Keratinocyte (primary cell): ENCODE results near the gene ZNF234. TPM values are rescaled to one million over a fixed set of nuclear protein-coding genes. Genes with fewer than 3 reads are reported as not detected.

Source experiments
- DNase-seq: peaks from one replicate; pipeline ENCODE4 v3.0.0-alpha.2; 2011; ENCODE audit warnings: low read depth, missing footprints, low spot score
- FAIRE-seq: peaks from 2 replicates; lab custom pipeline; 2011; peaks lifted over from hg19 to GRCh38; lab: Jason Lieb, UNC
- H2AFZ ChIP-seq: 2 replicates; pipeline ENCODE4 v1.6.0; 2012; ENCODE audit warnings: low read length, control low read depth, inconsistent platforms; ENCODE audit not compliant: control insufficient read depth
- H3K27ac ChIP-seq: 2 replicates; pipeline ENCODE4 v1.5.1; 2011; ENCODE audit warnings: low read length; ENCODE audit not compliant: control insufficient read depth, insufficient read depth
- H3K27me3 ChIP-seq: 3 replicates; pipeline ENCODE4 v1.6.0; 2011; ENCODE audit warnings: low read length; ENCODE audit not compliant: control insufficient read depth, insufficient read depth; ENCODE audit errors: extremely low read depth
- H3K36me3 ChIP-seq, 2 experiments: 2 replicates in 1 of 2; 3 replicates in 1 of 2; pipeline ENCODE4 v1.5.1; 2011; ENCODE audit warnings: low read length in 2 of 2, mild to moderate bottlenecking in 1 of 2; ENCODE audit not compliant: control insufficient read depth in 2 of 2, insufficient read depth in 2 of 2; ENCODE audit errors: extremely low read depth in 1 of 2
- H3K4me1 ChIP-seq: 3 replicates; pipeline ENCODE4 v1.5.1; 2011; ENCODE audit warnings: low read length; ENCODE audit not compliant: control insufficient read depth, insufficient read depth; ENCODE audit errors: extremely low read depth
- H3K4me2 ChIP-seq: 3 replicates; pipeline ENCODE4 v1.6.0; 2011; ENCODE audit warnings: low read depth, low read length; ENCODE audit not compliant: control insufficient read depth, insufficient read depth; ENCODE audit errors: extremely low read depth
- H3K4me3 ChIP-seq, 3 experiments: fragments of 200-600 bp in 1 of 3; sonication (generic) in 1 of 3; 2 replicates in 2 of 3; 3 replicates in 1 of 3; pipeline ENCODE4 v1.5.1; 2011 to 2016; ENCODE audit warnings: low read length in 3 of 3, mild to moderate bottlenecking in 3 of 3, control low read depth in 2 of 3, inconsistent platforms in 1 of 3, low read depth in 1 of 3, mixed read lengths in 1 of 3, mixed run types in 1 of 3, moderate library complexity in 1 of 3; ENCODE audit not compliant: control insufficient read depth in 2 of 3, insufficient read depth in 2 of 3; ENCODE audit errors: extremely low read depth in 1 of 3
- H3K79me2 ChIP-seq: 2 replicates; pipeline ENCODE4 v1.6.0; 2012; ENCODE audit warnings: low read length; ENCODE audit not compliant: control insufficient read depth, insufficient read depth
- H3K9ac ChIP-seq: 3 replicates; pipeline ENCODE4 v1.6.0; 2011; ENCODE audit warnings: low read length; ENCODE audit not compliant: control insufficient read depth, insufficient read depth; ENCODE audit errors: extremely low read depth
- H3K9me1 ChIP-seq: 3 replicates; pipeline ENCODE4 v1.6.0; 2011; ENCODE audit warnings: low read length; ENCODE audit not compliant: control insufficient read depth, insufficient read depth; ENCODE audit errors: extremely low read depth
- H3K9me3 ChIP-seq: 2 replicates; pipeline ENCODE4 v1.5.1; 2012; ENCODE audit warnings: low read depth, low read length; ENCODE audit not compliant: control insufficient read depth
- H4K20me1 ChIP-seq: 3 replicates; pipeline ENCODE4 v1.6.0; 2011; ENCODE audit warnings: low read length; ENCODE audit not compliant: control insufficient read depth, insufficient read depth; ENCODE audit errors: extremely low read depth
- EZH2 ChIP-seq: IDR thresholded peaks from one replicate; pipeline ENCODE4 v1.6.1; 2012; ENCODE audit warnings: inconsistent platforms, mild to moderate bottlenecking, low read length, moderate library complexity
- dilution Hi-C: fragments of 300-500 bp; cut with MboI; formaldehyde crosslinking; loops from one replicate; pipeline ENCODE4 v1.7.0; 2020; ENCODE audit warnings: low sequenced_read_pairs; ENCODE audit not compliant: extremely low pct_ligation_motif_present
- polyA plus RNA-seq, 5 experiments: library from polyadenylated mRNA; depleted of rRNA in 3 of 5; stranded (reverse) in 3 of 5; stranded (forward) in 1 of 5; unstranded in 1 of 5; fragments of >200 nt; gene quantifications; 1 replicate in 1 of 5; 2 replicates in 3 of 5; 3 replicates in 1 of 5; pipeline versions ENCODE4 v1.2.1 to v1.2.3, GENCODE V29; 2011 to 2012; ENCODE audit warnings: missing spikeins in 2 of 5, low read depth in 1 of 5, low replicate concordance in 1 of 5
- TF ChIP-seq, protein P1 (sequence below), 3 experiments: IDR thresholded peaks in 1 of 3; conservative IDR thresholded peaks in 1 of 3; optimal IDR thresholded peaks in 1 of 3; 2 replicates in 2 of 3; 3 replicates in 1 of 3; pipeline versions ENCODE3 to v1.5.1; 2011; ENCODE audit warnings: low read length in 3 of 3, mild to moderate bottlenecking in 3 of 3, moderate library complexity in 2 of 3, control low read depth in 1 of 3, inconsistent platforms in 1 of 3; ENCODE audit not compliant: insufficient read depth in 2 of 3; ENCODE audit errors: extremely low read depth in 1 of 3

The ZNF234 gene
- polyA plus RNA-seq, 1 donor (not counting 4 experiments of a cell fraction or from before 2014, with no cell fraction given): 4.4 TPM

DNA sequence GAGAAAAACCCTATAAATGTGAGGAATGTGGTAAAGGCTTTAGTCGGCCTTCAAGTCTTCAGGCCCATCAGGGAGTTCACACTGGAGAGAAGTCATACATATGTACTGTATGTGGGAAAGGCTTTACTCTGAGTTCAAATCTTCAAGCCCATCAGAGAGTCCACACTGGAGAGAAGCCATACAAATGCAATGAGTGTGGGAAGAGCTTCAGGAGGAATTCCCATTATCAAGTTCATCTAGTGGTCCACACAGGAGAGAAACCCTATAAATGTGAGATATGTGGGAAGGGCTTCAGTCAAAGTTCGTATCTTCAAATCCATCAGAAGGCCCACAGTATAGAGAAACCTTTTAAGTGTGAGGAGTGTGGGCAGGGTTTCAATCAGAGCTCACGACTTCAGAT, 35.2 kb downstream of the ZNF234 start:
- no peak for DNase-seq
- Histone ChIP-seq H3K79me2 (no peaks in the 10 kb centered on the region), H3K9ac (no peak overlapping the region), H3K4me1 (no peaks in the 10 kb centered on the region), H3K4me3 (no peak overlapping the region), H3K4me2 (no peak overlapping the region), H3K27me3 (no peaks in the 10 kb centered on the region), H3K27ac (no peak overlapping the region), H3K9me3 (peaks cover 10% of the 10 kb centered on the region), H4K20me1 (no peaks in the 10 kb centered on the region), H3K36me3 (peaks cover 17 to 30% of the 10 kb centered on the region in 2 experiments), H2AFZ (no peak overlapping the region), H3K9me1 (no peaks in the 10 kb centered on the region)
- no peak for TF ChIP-seq EZH2
- TF ChIP-seq, protein P1, sequence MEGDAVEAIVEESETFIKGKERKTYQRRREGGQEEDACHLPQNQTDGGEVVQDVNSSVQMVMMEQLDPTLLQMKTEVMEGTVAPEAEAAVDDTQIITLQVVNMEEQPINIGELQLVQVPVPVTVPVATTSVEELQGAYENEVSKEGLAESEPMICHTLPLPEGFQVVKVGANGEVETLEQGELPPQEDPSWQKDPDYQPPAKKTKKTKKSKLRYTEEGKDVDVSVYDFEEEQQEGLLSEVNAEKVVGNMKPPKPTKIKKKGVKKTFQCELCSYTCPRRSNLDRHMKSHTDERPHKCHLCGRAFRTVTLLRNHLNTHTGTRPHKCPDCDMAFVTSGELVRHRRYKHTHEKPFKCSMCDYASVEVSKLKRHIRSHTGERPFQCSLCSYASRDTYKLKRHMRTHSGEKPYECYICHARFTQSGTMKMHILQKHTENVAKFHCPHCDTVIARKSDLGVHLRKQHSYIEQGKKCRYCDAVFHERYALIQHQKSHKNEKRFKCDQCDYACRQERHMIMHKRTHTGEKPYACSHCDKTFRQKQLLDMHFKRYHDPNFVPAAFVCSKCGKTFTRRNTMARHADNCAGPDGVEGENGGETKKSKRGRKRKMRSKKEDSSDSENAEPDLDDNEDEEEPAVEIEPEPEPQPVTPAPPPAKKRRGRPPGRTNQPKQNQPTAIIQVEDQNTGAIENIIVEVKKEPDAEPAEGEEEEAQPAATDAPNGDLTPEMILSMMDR (optimal IDR thresholded peaks at IDR 0.05 in 1 of 3, IDR thresholded peaks at IDR 0.05 in 1 of 3, conservative IDR thresholded peaks at IDR 0.05 in 1 of 3; ENCODE audit: extremely low read depth in 1 of 3, insufficient read depth in 2 of 3, low read length in 3 of 3): no peak
- no peak for FAIRE-seq
- dilution Hi-C loops: no loop called here

DNA sequence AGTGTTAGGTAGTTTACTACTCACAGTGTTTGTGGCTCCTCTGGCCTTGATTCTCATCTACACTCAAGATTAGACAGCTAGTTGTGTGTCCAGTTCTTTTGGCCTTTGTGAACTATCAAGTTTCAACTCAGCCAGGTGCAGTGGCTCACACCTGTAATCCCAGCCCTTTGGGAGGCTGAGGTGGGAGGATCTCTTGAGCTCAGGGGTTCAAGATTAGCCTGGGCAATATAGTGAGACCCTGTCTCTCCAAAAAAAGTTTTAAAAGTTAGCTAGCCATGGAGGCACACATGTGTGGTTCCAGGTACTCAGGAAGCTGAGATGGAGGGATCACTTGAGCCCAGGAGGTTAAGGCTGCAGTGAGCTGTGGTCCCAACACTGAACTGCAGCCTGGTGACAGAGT, 39.6 kb downstream of the ZNF234 start:
- H4K20me1 ChIP-seq: no peaks in the 10 kb centered on the region
- H3K9me3 ChIP-seq: peaks cover 8% of the 10 kb centered on the region
- no peak overlapping the region for H3K9ac ChIP-seq
- DNase-seq (no peak), FAIRE-seq (no peak)
- H3K4me3 ChIP-seq: no peak overlapping the region
- dilution Hi-C loops: no loop called here
- no peak overlapping the region for H2AFZ ChIP-seq
- peaks cover 5 to 7% of the 10 kb centered on the region in 2 experiments for H3K36me3 ChIP-seq
- H3K4me2 ChIP-seq: no peak overlapping the region
- no peak overlapping the region for H3K27ac ChIP-seq
- TF ChIP-seq, protein P1 (optimal IDR thresholded peaks at IDR 0.05 in 1 of 3, IDR thresholded peaks at IDR 0.05 in 1 of 3, conservative IDR thresholded peaks at IDR 0.05 in 1 of 3; ENCODE audit: extremely low read depth in 1 of 3, insufficient read depth in 2 of 3, low read length in 3 of 3): no peak
- no peak for TF ChIP-seq EZH2
- H3K9me1 ChIP-seq: no peaks in the 10 kb centered on the region
- H3K27me3 ChIP-seq: no peaks in the 10 kb centered on the region
- H3K79me2 ChIP-seq: no peaks in the 10 kb centered on the region
- no peaks in the 10 kb centered on the region for H3K4me1 ChIP-seq
